Stimulated activated naive CD8-positive, alpha-beta T cell treated with anti-CD3 and anti-CD28 coated beads, Interleukin-15, amount 100 ng/mL, for 72 hours (primary cell): Measurements from ENCODE around the gene PHC2.

Experiments used
- ATAC-seq: fragments of 150-1000 bp; cut with Tn5 transposase; 2 replicates; pipeline ENCODE4 v1.10.0; 2021; ENCODE audit warnings: mild to moderate bottlenecking, moderate library complexity
- DNase-seq, 2 donors: peaks; one replicate each; pipeline ENCODE4 v3.0.0; 2021 to 2022
- H3K27ac Mint-ChIP-seq, 2 donors: one replicate each; pipeline ENCODE4 v1.8.0; 2022; ENCODE audit warnings: mild to moderate bottlenecking in 2 of 2, mixed read lengths in 2 of 2, moderate library complexity in 2 of 2
- H3K27me3 Mint-ChIP-seq: one replicate; pipeline ENCODE4 v1.8.0; 2022; ENCODE audit warnings: mixed read lengths
- H3K4me1 Mint-ChIP-seq: one replicate; pipeline ENCODE4 v1.8.0; 2022; ENCODE audit warnings: mild to moderate bottlenecking, mixed read lengths
- H3K4me3 Mint-ChIP-seq, 2 donors: one replicate each; pipeline ENCODE4 v1.8.0; 2022; ENCODE audit warnings: mild to moderate bottlenecking in 2 of 2, mixed read lengths in 2 of 2, moderate library complexity in 1 of 2
- H3K9me3 Mint-ChIP-seq, 2 donors: one replicate each; pipeline ENCODE4 v1.8.0; 2022; ENCODE audit warnings: mixed read lengths in 2 of 2

Gene PHC2

DNA sequence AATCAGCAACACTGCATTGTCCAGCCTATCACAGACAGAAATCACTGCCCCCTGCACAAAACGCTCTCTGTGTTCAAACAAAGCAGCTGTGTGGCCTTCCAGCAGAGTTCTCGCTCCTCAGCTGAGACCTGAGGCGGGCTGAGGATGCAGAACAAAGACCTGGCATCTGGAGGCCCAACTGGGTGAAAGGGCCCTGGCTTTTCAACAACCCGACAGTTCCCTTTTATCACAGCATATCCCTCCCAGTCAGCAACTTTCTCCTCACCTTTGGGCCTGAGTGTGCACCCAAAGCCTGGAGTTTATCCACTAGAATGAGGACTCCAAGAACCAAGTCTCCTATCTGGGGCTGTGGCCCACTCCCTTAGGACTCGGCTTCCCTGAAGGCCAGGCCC is 67.4 kb downstream of the PHC2 start:
- Mint-ChIP-seq H3K27ac (peak overlapping the region; percentile 55 to 74), H3K9me3 (no peaks in the 10 kb centered on the region), H3K4me3 (no peak overlapping the region), H3K27me3 (peaks cover 8% of the 10 kb centered on the region), H3K4me1 (no peaks in the 10 kb centered on the region)
- no peak for DNase-seq
- ATAC-seq: no peak

DNA sequence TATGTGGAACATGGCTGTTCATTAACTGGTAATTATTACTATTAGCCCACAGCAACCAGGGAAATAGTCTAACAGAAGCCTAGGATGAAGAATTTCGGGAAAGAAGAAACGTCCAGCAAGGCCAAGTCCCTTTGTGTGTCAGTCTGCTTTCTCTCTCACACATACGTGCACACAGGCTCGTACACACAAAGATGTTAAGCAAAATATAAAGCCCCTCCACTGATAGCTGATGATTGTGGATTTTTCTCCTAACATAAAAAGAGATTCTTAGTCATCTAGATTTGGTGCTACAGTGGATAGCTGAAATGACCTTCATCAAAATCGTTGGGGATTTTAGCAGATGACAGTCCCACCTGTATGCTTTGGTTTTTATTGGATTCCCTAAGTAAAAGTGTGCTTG is 67.9 kb downstream of the PHC2 start:
- no peak for ATAC-seq
- Mint-ChIP-seq H3K4me3 (no peak overlapping the region), H3K27ac (no peak overlapping the region), H3K27me3 (peaks cover 8% of the 10 kb centered on the region), H3K9me3 (no peaks in the 10 kb centered on the region), H3K4me1 (no peaks in the 10 kb centered on the region)
- DNase-seq: no peak

GRCh38 chr1:33361532-33362235 is 69.2 kb downstream of the PHC2 start:
- DNase-seq (no peak), ATAC-seq (no peak)
- H3K9me3 Mint-ChIP-seq: no peaks in the 10 kb centered on the region
- H3K27ac Mint-ChIP-seq: no peak overlapping the region
- H3K4me3 Mint-ChIP-seq: no peak overlapping the region
- H3K4me1 Mint-ChIP-seq: no peaks in the 10 kb centered on the region
- peaks cover under 1% of the 10 kb centered on the region for H3K27me3 Mint-ChIP-seq

GRCh38 chr1:33360367-33360766 is 70.5 kb downstream of the PHC2 start:
- no peak for ATAC-seq
- Mint-ChIP-seq H3K4me3 (no peak overlapping the region), H3K9me3 (no peaks in the 10 kb centered on the region), H3K27ac (no peak overlapping the region), H3K4me1 (no peaks in the 10 kb centered on the region), H3K27me3 (no peaks in the 10 kb centered on the region)
- DNase-seq: no peak

DNA sequence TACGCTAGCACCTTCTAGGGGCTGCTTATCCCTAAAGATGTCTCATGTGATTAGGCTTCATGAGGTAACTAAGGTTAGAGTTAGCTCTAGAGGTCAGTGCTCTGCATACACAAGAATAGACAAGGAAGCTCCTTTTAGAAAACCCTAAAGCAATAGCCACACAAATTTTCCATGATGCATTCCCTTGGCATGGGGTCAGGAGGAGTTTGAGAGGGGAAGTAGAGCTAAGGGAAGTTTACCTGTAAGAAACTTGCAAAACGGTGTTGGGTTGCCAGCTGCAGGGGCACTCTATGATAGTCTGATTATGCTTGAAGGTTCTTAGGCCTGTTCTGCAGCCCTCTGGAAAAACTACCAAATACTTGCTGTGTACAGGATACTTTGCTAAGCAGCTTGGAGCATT is 71.0 kb downstream of the PHC2 start:
- H3K4me3 Mint-ChIP-seq: no peak overlapping the region
- H3K9me3 Mint-ChIP-seq: no peaks in the 10 kb centered on the region
- no peak overlapping the region for H3K27ac Mint-ChIP-seq
- no peaks in the 10 kb centered on the region for H3K4me1 Mint-ChIP-seq
- no peaks in the 10 kb centered on the region for H3K27me3 Mint-ChIP-seq
- ATAC-seq: no peak
- DNase-seq: no peak

GRCh38 chr1:33358795-33359503 is 71.9 kb downstream of the PHC2 start:
- DNase-seq (no peak), ATAC-seq (no peak)
- H3K9me3 Mint-ChIP-seq: no peaks in the 10 kb centered on the region
- no peak overlapping the region for H3K27ac Mint-ChIP-seq
- no peaks in the 10 kb centered on the region for H3K27me3 Mint-ChIP-seq
- H3K4me1 Mint-ChIP-seq: no peaks in the 10 kb centered on the region
- no peak overlapping the region for H3K4me3 Mint-ChIP-seq

- no peak overlapping the region for H3K27ac Mint-ChIP-seq
- no peaks in the 10 kb centered on the region for H3K4me1 Mint-ChIP-seq
- no peak for DNase-seq
- H3K4me3 Mint-ChIP-seq: no peak overlapping the region
- ATAC-seq: no peak
- H3K27me3 Mint-ChIP-seq: no peaks in the 10 kb centered on the region
- no peaks in the 10 kb centered on the region for H3K9me3 Mint-ChIP-seq
Observed at GRCh38 chr1:33358114-33358794, 72.6 kb downstream of the PHC2 start.

DNA sequence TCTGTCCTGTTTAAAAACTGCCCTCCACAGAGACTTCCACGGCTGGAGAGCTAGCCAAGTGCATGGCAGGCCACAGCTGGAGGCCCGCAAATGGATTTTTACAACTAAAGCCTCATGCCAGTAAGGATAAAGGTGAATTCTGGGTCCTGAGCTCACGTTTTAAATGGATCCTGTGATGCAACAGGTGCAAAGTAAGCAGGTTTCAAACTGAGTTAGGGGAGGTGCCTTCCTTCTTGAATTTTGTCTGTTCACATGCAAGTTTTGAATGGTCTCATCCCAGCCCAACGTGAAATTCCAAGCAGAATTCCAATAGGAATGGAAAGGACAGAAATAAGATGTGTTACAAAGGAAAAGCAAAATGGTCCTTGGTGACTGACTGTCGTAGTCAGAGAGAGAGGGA is 73.8 kb downstream of the PHC2 start:
- Mint-ChIP-seq H3K4me3 (no peak overlapping the region), H3K27ac (no peak overlapping the region), H3K9me3 (no peaks in the 10 kb centered on the region), H3K27me3 (no peaks in the 10 kb centered on the region), H3K4me1 (peaks cover under 1% of the 10 kb centered on the region)
- ATAC-seq: no peak
- no peak for DNase-seq

DNA sequence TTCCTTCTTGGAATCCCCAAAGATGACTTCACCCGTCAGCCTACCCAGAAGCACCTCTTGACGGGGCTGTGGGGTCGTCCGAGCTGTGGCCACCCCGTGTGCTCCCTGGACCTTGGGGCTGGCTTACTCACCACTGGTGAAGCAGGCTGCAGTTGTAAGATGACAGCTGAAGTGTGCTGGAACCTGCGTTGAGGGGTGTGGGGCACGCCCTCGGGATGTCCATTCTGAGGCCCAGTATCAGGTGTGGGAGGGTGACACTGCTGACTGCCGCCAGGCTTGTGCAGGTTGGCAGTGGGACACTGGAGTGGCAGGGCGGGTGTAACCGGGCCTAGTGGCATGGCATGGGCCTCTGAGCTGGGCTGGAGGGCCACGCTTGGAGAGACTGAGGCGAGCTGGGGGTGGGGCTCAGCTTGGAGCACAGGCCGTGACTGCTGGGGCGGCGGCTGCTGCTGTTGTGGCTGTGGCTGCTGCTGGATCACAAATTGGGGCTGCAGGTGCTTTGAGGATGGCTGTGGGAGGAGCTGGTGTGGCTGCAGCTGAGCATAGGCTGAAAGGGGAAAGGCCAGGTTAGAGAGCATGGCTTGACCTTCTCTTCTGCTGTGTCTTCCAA is 76.1 kb downstream of the PHC2 start:
- H3K4me3 Mint-ChIP-seq: no peak overlapping the region
- H3K27me3 Mint-ChIP-seq: no peaks in the 10 kb centered on the region
- H3K9me3 Mint-ChIP-seq: no peaks in the 10 kb centered on the region
- no peak overlapping the region for H3K27ac Mint-ChIP-seq
- DNase-seq (no peak), ATAC-seq (no peak)
- peaks cover 20% of the 10 kb centered on the region for H3K4me1 Mint-ChIP-seq

GRCh38 chr1:33353531-33353930 is 77.4 kb downstream of the PHC2 start:
- H3K9me3 Mint-ChIP-seq: no peaks in the 10 kb centered on the region
- H3K27ac Mint-ChIP-seq: no peak overlapping the region

GRCh38 chr1:33351281-33351660 is 79.6 kb downstream of the PHC2 start:
- no peak for ATAC-seq
- no peak for DNase-seq
- Mint-ChIP-seq H3K4me1 (peaks cover 45% of the 10 kb centered on the region), H3K27me3 (no peaks in the 10 kb centered on the region), H3K27ac (no peak overlapping the region), H3K9me3 (no peaks in the 10 kb centered on the region), H3K4me3 (peak overlapping the region; percentile 24 to 56)

More at GRCh38 chr1:33353531-33353930, 77.4 kb downstream of the PHC2 start:
- ATAC-seq (no peak), DNase-seq (no peak)
- peaks cover 23% of the 10 kb centered on the region for H3K4me1 Mint-ChIP-seq
- H3K27me3 Mint-ChIP-seq: no peaks in the 10 kb centered on the region
- H3K4me3 Mint-ChIP-seq: no peak overlapping the region

- Mint-ChIP-seq H3K4me3 (peak overlapping the region; percentile 84 to 88), H3K4me1 (peaks cover 50% of the 10 kb centered on the region), H3K9me3 (no peaks in the 10 kb centered on the region), H3K27me3 (no peaks in the 10 kb centered on the region), H3K27ac (peak overlapping the region; percentile 5 to 89)
- ATAC-seq (no peak), DNase-seq (no peak)
Observed at GRCh38 chr1:33350611-33351280, 80.1 kb downstream of the PHC2 start.

DNA sequence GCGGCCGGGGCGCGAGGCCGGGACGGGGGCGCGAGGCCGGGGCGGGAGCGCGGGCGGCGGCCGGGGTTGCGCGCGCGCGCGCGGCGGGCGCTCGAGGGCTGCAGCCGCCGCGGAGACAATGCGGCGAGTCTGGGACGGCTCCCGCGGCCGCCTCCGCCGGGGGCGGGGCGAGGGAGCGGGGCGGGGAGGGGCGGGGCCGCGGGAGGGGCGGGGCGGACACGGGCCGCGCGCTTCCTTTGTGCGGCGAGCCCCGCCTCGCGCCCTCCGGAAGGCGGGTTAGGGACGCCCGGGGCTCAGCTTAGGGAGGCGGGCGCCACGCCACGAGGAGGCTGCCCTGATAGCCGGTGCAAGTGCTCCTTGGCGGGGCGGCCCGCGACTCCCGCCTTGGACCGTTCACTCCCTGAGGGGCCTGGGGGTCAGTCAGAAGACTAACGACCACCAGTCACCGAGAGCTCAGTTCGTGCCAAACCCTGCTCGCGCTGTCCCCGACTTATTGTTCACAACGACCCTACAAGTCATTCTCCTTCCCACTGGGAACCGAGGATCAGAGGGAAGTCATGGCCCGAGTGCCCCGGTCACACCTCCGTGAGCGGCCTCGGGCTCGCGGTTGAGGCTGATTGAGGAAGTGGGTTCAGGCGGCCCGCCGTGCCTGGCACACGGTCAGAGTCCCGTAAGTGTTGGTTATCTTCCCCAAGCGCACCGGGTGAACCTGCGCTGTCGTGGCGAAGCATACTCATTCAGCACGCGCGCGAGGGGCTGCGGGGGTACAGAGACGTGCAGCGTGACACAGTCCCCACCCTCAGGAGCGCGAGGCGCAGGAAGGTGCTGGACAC is 80.9 kb downstream of the PHC2 start:
- peak; percentile 88 for ATAC-seq
- Mint-ChIP-seq H3K4me3 (peak overlapping the region; percentile 84 to 88), H3K27ac (peak overlapping the region; percentile 90 to 96), H3K4me1 (peaks cover 52% of the 10 kb centered on the region), H3K9me3 (no peaks in the 10 kb centered on the region), H3K27me3 (no peaks in the 10 kb centered on the region)
- peak; percentile 74 to 81 for DNase-seq

GRCh38 chr1:33349081-33349759 is 81.7 kb downstream of the PHC2 start:
- Mint-ChIP-seq H3K27ac (peak overlapping the region; percentile 91 to 95), H3K27me3 (no peaks in the 10 kb centered on the region), H3K9me3 (no peaks in the 10 kb centered on the region), H3K4me1 (peaks cover 52% of the 10 kb centered on the region), H3K4me3 (peak overlapping the region; percentile 84 to 95)
- DNase-seq (peak; percentile 57 to 65), ATAC-seq (peak; percentile 71)
